Kidney epithelial cell (primary cell): ENCODE results near the gene SLC35E4. TPM values are rescaled to one million over a fixed set of nuclear protein-coding genes. Genes with fewer than 3 reads are reported as not detected.

Source experiments
- DNase-seq: peaks from one replicate; pipeline ENCODE4 v3.0.0-alpha.2; 2010; ENCODE audit warnings: low read depth
- H3K27me3 ChIP-seq: 2 replicates; pipeline ENCODE4 v1.6.0; 2011; ENCODE audit warnings: low read length; ENCODE audit not compliant: control insufficient read depth, insufficient read depth
- H3K36me3 ChIP-seq: 2 replicates; pipeline ENCODE4 v1.5.1; 2011; ENCODE audit warnings: low read length; ENCODE audit not compliant: control insufficient read depth, insufficient read depth
- H3K4me3 ChIP-seq: 2 replicates; pipeline ENCODE4 v1.5.1; 2011; ENCODE audit warnings: low read depth, mild to moderate bottlenecking, control low read depth, low read length
- total RNA-seq: library from RNA; depleted of rRNA; stranded (reverse); fragments of >200 nt; gene quantifications from 2 replicates; pipeline ENCODE4 v1.2.3, GENCODE V29; 2015
- TF ChIP-seq, protein P1 (sequence below): IDR thresholded peaks from 2 replicates; pipeline ENCODE4 v1.5.1; 2011; ENCODE audit warnings: mild to moderate bottlenecking, moderate library complexity, low read length, control low read depth, inconsistent platforms; ENCODE audit not compliant: insufficient read depth, poor library complexity, severe bottlenecking

The SLC35E4 gene
- total RNA-seq, 1 donor from 2014 or later, result 8.3 TPM

DNA sequence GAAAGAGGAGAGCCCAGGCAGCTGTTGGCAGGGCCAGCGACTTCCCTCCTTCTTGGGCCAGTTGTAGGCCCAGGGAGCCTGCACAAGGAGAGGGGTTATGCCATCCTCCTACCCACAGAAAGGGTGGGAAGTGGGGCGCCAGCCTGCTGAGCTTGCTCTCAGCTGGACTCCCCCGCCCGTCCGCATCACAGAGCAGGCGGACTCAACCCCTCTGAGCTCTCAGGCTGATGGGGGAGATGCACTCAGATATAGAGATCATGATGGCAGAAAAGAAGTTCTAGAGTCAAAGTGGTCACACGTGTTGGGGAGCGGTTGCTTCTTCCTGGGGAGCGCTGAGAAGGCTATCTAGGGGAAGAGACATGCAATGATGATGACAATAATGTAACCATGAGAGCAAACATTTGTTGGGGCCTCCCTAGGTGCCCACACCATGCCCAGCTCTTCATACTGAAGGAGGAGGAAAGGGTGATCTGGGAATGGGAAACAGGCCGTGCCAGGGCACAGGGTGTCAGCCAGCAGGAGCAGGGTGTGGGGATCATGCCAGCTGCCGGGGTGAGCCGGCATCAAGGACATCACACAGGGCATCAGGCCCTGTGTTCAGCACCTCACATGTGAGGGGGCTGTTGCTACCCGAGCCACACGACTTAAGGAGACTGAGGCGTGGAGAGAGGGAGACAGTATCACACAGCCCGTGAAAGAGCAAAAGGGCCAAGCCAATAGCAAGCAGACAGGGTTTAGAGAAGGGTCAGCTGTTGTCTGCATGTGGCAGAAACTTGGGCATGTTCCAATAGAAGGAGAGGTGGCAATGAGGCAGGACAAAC, 7.7 kb downstream of the SLC35E4 start:
- no peak overlapping the region for H3K4me3 ChIP-seq
- no peaks in the 10 kb centered on the region for H3K36me3 ChIP-seq
- TF ChIP-seq, protein P1, sequence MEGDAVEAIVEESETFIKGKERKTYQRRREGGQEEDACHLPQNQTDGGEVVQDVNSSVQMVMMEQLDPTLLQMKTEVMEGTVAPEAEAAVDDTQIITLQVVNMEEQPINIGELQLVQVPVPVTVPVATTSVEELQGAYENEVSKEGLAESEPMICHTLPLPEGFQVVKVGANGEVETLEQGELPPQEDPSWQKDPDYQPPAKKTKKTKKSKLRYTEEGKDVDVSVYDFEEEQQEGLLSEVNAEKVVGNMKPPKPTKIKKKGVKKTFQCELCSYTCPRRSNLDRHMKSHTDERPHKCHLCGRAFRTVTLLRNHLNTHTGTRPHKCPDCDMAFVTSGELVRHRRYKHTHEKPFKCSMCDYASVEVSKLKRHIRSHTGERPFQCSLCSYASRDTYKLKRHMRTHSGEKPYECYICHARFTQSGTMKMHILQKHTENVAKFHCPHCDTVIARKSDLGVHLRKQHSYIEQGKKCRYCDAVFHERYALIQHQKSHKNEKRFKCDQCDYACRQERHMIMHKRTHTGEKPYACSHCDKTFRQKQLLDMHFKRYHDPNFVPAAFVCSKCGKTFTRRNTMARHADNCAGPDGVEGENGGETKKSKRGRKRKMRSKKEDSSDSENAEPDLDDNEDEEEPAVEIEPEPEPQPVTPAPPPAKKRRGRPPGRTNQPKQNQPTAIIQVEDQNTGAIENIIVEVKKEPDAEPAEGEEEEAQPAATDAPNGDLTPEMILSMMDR, result no peak
- H3K27me3 ChIP-seq, result no peaks in the 10 kb centered on the region
- DNase-seq, result no peak

DNA sequence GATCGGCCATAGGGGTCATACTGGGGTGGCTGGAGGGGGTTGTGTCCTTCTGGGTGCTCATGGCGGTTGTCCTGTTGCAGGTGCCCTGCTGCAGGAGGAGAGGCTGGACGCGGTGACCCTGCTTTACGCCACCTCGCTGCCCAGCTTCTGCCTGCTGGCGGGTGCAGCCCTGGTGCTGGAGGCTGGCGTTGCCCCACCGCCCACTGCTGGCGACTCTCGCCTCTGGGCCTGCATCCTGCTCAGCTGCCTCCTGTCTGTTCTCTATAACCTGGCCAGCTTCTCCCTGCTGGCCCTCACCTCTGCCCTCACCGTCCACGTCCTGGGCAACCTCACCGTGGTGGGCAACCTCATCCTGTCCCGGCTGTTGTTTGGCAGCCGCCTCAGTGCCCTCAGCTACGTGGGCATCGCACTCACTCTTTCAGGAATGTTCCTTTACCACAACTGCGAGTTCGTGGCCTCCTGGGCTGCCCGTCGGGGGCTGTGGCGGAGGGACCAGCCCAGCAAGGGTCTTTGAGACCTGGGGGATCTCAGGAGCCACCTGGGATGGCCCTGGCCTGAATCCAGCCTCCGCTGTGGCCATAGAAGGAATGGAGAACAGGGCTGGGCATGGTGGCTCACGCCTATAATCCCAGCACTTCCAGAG, 11.1 kb downstream of the SLC35E4 start:
- TF ChIP-seq, protein P1, result no peak
- DNase-seq, result no peak
- Histone ChIP-seq H3K27me3 (no peaks in the 10 kb centered on the region), H3K36me3 (no peaks in the 10 kb centered on the region), H3K4me3 (no peak overlapping the region)

DNA sequence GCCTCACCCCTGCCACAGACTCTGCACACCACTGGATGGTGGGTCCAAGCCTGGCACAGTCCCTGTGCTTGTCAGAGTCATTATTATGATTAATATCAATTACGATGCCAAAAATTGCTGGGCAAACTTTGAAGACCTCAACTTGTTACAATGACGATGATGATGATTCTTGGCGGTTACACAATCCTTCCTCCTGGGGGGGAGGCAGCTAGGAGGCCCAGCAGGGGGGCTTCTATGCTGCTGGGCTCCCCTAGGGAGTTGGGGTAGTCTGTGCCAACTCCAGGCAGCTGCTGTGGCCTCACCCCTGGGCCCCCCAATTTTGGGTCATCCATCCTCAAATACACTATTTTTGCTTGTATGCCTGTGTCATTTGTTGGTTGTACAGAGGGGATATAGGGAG, 12.0 kb downstream of the SLC35E4 start:
- DNase-seq, result no peak
- Histone ChIP-seq H3K27me3 (no peaks in the 10 kb centered on the region), H3K36me3 (no peaks in the 10 kb centered on the region), H3K4me3 (no peak overlapping the region)
- TF ChIP-seq, protein P1, result no peak

DNA sequence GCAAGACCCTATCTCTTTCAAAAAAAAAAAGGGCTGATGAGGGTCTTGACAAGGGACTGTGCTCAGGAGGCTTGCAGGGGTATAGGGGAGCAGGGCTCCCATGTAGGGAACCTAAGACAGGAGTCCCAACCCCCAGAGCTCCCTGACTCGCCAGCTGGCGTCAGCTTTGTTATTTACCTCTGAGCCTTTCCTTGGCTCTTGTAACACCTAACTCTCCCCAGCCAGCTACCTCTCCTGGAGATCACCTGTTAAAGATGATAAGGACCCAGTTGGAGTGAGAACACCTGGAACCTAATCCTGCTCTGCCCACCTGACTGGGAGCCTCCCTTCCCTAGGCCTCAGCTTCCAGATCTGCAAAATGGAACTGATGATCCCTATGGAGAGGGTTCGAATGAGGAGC, 13.2 kb downstream of the SLC35E4 start:
- Histone ChIP-seq H3K36me3 (no peaks in the 10 kb centered on the region), H3K27me3 (no peaks in the 10 kb centered on the region), H3K4me3 (no peak overlapping the region)
- no peak for DNase-seq
- TF ChIP-seq, protein P1, result no peak

DNA sequence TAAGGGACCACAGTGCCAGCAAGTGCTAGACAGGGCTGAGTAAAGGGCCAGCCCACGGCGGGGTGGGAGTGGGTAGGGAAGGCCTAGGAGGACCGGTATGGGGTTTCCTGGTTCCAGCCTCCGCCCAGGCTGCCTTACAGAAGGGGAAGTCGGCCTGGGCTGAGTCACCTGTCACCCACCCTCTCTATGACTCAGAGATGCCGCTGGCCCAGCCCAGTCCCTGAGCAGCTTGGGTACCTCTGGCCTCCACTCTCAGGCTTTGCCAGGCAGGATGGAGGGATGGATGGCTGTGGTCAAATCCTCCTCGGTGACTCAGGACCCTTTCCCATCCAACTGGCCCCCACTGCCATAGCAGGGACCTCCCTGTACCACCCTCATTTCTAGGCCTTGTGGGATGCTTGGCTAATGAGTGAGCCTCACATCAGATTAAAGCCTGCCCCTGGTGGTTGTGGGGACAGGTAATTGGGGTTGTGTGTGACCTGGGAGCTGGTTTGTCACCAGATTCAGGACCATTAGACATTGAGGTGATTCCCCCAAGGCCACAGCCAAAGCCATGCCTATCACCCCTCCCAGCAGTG, 13.9 kb downstream of the SLC35E4 start:
- H3K36me3 ChIP-seq, result no peaks in the 10 kb centered on the region
- no peaks in the 10 kb centered on the region for H3K27me3 ChIP-seq
- H3K4me3 ChIP-seq, result no peak overlapping the region
- DNase-seq, result peak; percentile 42
- TF ChIP-seq, protein P1, result peak; percentile 2
